Measurements from ENCODE around the gene TTC33. TPM values are rescaled to one million over a fixed set of nuclear protein-coding genes. Genes with fewer than 3 reads are reported as not detected.
"Not testable (repeated sequence)": the region's sequence is repeated elsewhere in the genome, so short reads cannot be mapped to it uniquely, and the experiment has no call there.

Gene TTC33
- total and polyA plus RNA-seq, 2 experiments from 2014 or later, result 8.0 to 9.0 TPM

- DNase-seq, result no peak
- Histone ChIP-seq H3K36me3 (ENCODE audit: low read depth) (no peaks in the 10 kb centered on the region), H3K4me3 (no peak overlapping the region), H3K79me2 (ENCODE audit: insufficient read depth) (no peaks in the 10 kb centered on the region), H3K9ac (no peak overlapping the region), H3K4me1 (ENCODE audit: insufficient read depth) (no peaks in the 10 kb centered on the region), H3K9me2 (ENCODE audit: insufficient read depth) (no peaks in the 10 kb centered on the region), H3F3A (ENCODE audit: insufficient read depth) (no peaks in the 10 kb centered on the region), H3K4me2 (ENCODE audit: unreplicated experiment) (no peak overlapping the region), H3K27me3 (replicated peaks; ENCODE audit: insufficient read depth) (no peaks in the 10 kb centered on the region; the same call in 1 of the 2 replicates), H4K20me1 (ENCODE audit: insufficient read depth) (no peaks in the 10 kb centered on the region), H3K27ac (no peak overlapping the region), H2AFZ (no peak overlapping the region), H3K9me3 (ENCODE audit: low read depth) (no peaks in the 10 kb centered on the region)
- in situ Hi-C loops (cut with MboI), result no loop called here
- 46 to 64% methylated on average over 2 of the region's 2 CpGs for WGBS, 2 experiments (ENCODE audit: low coverage in 1 of 2, low lambda C conversion rate in 2 of 2, missing lambda C conversion rate in 2 of 2)
- TF ChIP-seq EZH2 (IDR thresholded peaks at IDR 0.05; ENCODE audit: insufficient read depth, poor library complexity, severe bottlenecking) (no peak), EZH2phosphoT487 (IDR thresholded peaks at IDR 0.05; ENCODE audit: insufficient read depth, low read depth) (no peak)
These were observed 95.0 kb downstream of the TTC33 start for GRCh38 chr5:40660751-40661150.

GRCh38 chr5:40656766-40657165 lies 99.0 kb downstream of the TTC33 start:
- H3F3A ChIP-seq (ENCODE audit: insufficient read depth), result no peaks in the 10 kb centered on the region
- H3K9ac ChIP-seq, result no peak overlapping the region
- no peaks in the 10 kb centered on the region for H4K20me1 ChIP-seq (ENCODE audit: insufficient read depth)
- in situ Hi-C loops (cut with MboI), result no loop called here
- H3K4me3 ChIP-seq, result no peak overlapping the region
- no peaks in the 10 kb centered on the region for H3K9me3 ChIP-seq (ENCODE audit: low read depth)
- no peak overlapping the region for H3K4me2 ChIP-seq (ENCODE audit: unreplicated experiment)
- no peak overlapping the region for H2AFZ ChIP-seq
- no peaks in the 10 kb centered on the region for H3K36me3 ChIP-seq (ENCODE audit: low read depth)
- H3K9me2 ChIP-seq (ENCODE audit: insufficient read depth), result no peaks in the 10 kb centered on the region
- H3K27me3 ChIP-seq (replicated peaks; ENCODE audit: insufficient read depth), result no peaks in the 10 kb centered on the region; the same call in 1 of the 2 replicates
- H3K27ac ChIP-seq, result no peak overlapping the region
- H3K4me1 ChIP-seq (ENCODE audit: insufficient read depth), result peaks cover 6% of the 10 kb centered on the region
- TF ChIP-seq EZH2phosphoT487 (IDR thresholded peaks at IDR 0.05; ENCODE audit: insufficient read depth, low read depth), result no peak
- no peak for TF ChIP-seq EZH2 (IDR thresholded peaks at IDR 0.05; ENCODE audit: insufficient read depth, poor library complexity, severe bottlenecking)
- DNase-seq, result no peak
- H3K79me2 ChIP-seq (ENCODE audit: insufficient read depth), result no peaks in the 10 kb centered on the region

- H3F3A ChIP-seq (ENCODE audit: insufficient read depth); H3K79me2 ChIP-seq (ENCODE audit: insufficient read depth); H4K20me1 ChIP-seq (ENCODE audit: insufficient read depth); H3K4me2 ChIP-seq (ENCODE audit: unreplicated experiment); H3K27me3 ChIP-seq (replicated peaks; ENCODE audit: insufficient read depth); H3K9me3 ChIP-seq (ENCODE audit: low read depth); H3K9ac ChIP-seq; DNase-seq; H2AFZ ChIP-seq; in situ Hi-C loops (cut with MboI); H3K36me3 ChIP-seq (ENCODE audit: low read depth); H3K4me3 ChIP-seq; H3K4me1 ChIP-seq (ENCODE audit: insufficient read depth); H3K27ac ChIP-seq; H3K9me2 ChIP-seq (ENCODE audit: insufficient read depth): not testable (repeated sequence)
These were observed 99.7 kb downstream of the TTC33 start for GRCh38 chr5:40656091-40656490.

GRCh38 chr5:40655138-40655537 lies 100.6 kb downstream of the TTC33 start:
- Histone ChIP-seq H3K36me3 (ENCODE audit: low read depth) (no peaks in the 10 kb centered on the region), H2AFZ (no peak overlapping the region), H3F3A (ENCODE audit: insufficient read depth) (no peaks in the 10 kb centered on the region)

GRCh38 chr5:40654377-40654991 lies 101.3 kb downstream of the TTC33 start:
- DNase-seq, result peak; percentile 3
- no peak for TF ChIP-seq EZH2 (IDR thresholded peaks at IDR 0.05; ENCODE audit: insufficient read depth, poor library complexity, severe bottlenecking)
- TF ChIP-seq EZH2phosphoT487 (IDR thresholded peaks at IDR 0.05; ENCODE audit: insufficient read depth, low read depth), result no peak
- no peaks in the 10 kb centered on the region for H3K79me2 ChIP-seq (ENCODE audit: insufficient read depth)
- H3K9ac ChIP-seq, result no peak overlapping the region
- H3K9me2 ChIP-seq (ENCODE audit: insufficient read depth), result no peaks in the 10 kb centered on the region
- no peaks in the 10 kb centered on the region for H4K20me1 ChIP-seq (ENCODE audit: insufficient read depth)
- H2AFZ ChIP-seq, result no peak overlapping the region
- H3K27me3 ChIP-seq (replicated peaks; ENCODE audit: insufficient read depth), result no peaks in the 10 kb centered on the region
- no peaks in the 10 kb centered on the region for H3K9me3 ChIP-seq (ENCODE audit: low read depth)
- in situ Hi-C loops (cut with MboI), result no loop called here
- H3F3A ChIP-seq (ENCODE audit: insufficient read depth), result no peaks in the 10 kb centered on the region
- peaks cover 6% of the 10 kb centered on the region for H3K4me1 ChIP-seq (ENCODE audit: insufficient read depth)
- no peak overlapping the region for H3K4me3 ChIP-seq
- 29 to 36% methylated on average over 4 of the region's 4 CpGs for WGBS, 2 experiments (ENCODE audit: low coverage in 1 of 2, low lambda C conversion rate in 2 of 2, missing lambda C conversion rate in 2 of 2)
- H3K27ac ChIP-seq, result no peak overlapping the region
- no peaks in the 10 kb centered on the region for H3K36me3 ChIP-seq (ENCODE audit: low read depth)
- H3K4me2 ChIP-seq (ENCODE audit: unreplicated experiment), result peak overlapping the region; percentile 24

More at GRCh38 chr5:40655138-40655537, 100.6 kb downstream of the TTC33 start:
- Histone ChIP-seq H3K9me2 (ENCODE audit: insufficient read depth) (no peaks in the 10 kb centered on the region), H3K79me2 (ENCODE audit: insufficient read depth) (no peaks in the 10 kb centered on the region), H4K20me1 (ENCODE audit: insufficient read depth) (no peaks in the 10 kb centered on the region), H3K9ac (no peak overlapping the region), H3K27me3 (replicated peaks; ENCODE audit: insufficient read depth) (no peaks in the 10 kb centered on the region), H3K4me2 (ENCODE audit: unreplicated experiment) (no peak overlapping the region), H3K9me3 (ENCODE audit: low read depth) (no peaks in the 10 kb centered on the region), H3K4me3 (no peak overlapping the region), H3K4me1 (ENCODE audit: insufficient read depth) (peaks cover 6% of the 10 kb centered on the region), H3K27ac (no peak overlapping the region)
- DNase-seq, result no peak
- in situ Hi-C loops (cut with MboI), result no loop called here
- no peak for TF ChIP-seq EZH2phosphoT487 (IDR thresholded peaks at IDR 0.05; ENCODE audit: insufficient read depth, low read depth)
- TF ChIP-seq EZH2 (IDR thresholded peaks at IDR 0.05; ENCODE audit: insufficient read depth, poor library complexity, severe bottlenecking), result no peak
- 92 to 94% methylated on average over 2 of the region's 2 CpGs for WGBS, 2 experiments (ENCODE audit: low coverage in 1 of 2, low lambda C conversion rate in 2 of 2, missing lambda C conversion rate in 2 of 2)

Measured in GM23248 (cell line).